Natural killer cell (primary cell): ENCODE measurements around the gene COG5. TPM values are rescaled to one million over a fixed set of nuclear protein-coding genes. Genes with fewer than 3 reads are reported as not detected.

Experiments
- ATAC-seq, 3 donors: fragments of 150-1000 bp in 2 of 3; fragments of 200-7000 bp in 1 of 3; cut with Tn5 transposase; 1 replicate in 1 of 3; 2 replicates in 2 of 3; pipeline ENCODE4 v1.10.0; 2021; ENCODE audit warnings: mild to moderate bottlenecking in 2 of 3, moderate library complexity in 2 of 3
- DNase-seq, 2 donors: peaks; one replicate each; pipeline versions ENCODE4 v3.0.0 to v3.0.0-alpha.2; 2013 to 2021; ENCODE audit warnings: mixed read lengths in 1 of 2
- H3K27ac ChIP-seq: one replicate; pipeline ENCODE4 v1.5.1; 2013; ENCODE audit warnings: mild to moderate bottlenecking, low read length
- H3K27me3 ChIP-seq: one replicate; pipeline ENCODE4 v1.6.1; 2013; ENCODE audit warnings: low read length; ENCODE audit not compliant: control insufficient read depth, insufficient read depth
- H3K36me3 ChIP-seq: one replicate; pipeline ENCODE4 v1.6.1; 2013; ENCODE audit warnings: low read length; ENCODE audit not compliant: control insufficient read depth, insufficient read depth
- H3K4me1 ChIP-seq: one replicate; pipeline ENCODE4 v1.6.1; 2013; ENCODE audit warnings: low read length; ENCODE audit not compliant: control insufficient read depth, insufficient read depth
- H3K4me3 ChIP-seq: one replicate; pipeline ENCODE4 v1.5.1; 2013; ENCODE audit warnings: low read length
- H3K9me3 ChIP-seq: one replicate; pipeline ENCODE4 v1.6.1; 2013; ENCODE audit warnings: low read length; ENCODE audit not compliant: control insufficient read depth, insufficient read depth
- H3K27ac Mint-ChIP-seq, 2 donors: one replicate each; pipeline ENCODE4 v1.8.0; 2022; ENCODE audit warnings: mild to moderate bottlenecking in 2 of 2, mixed read lengths in 2 of 2, moderate library complexity in 1 of 2
- H3K27me3 Mint-ChIP-seq, 2 donors: one replicate each; pipeline ENCODE4 v1.8.0; 2022; ENCODE audit warnings: low read depth in 2 of 2, mixed read lengths in 2 of 2
- H3K36me3 Mint-ChIP-seq: one replicate; pipeline ENCODE4 v1.8.0; 2022; ENCODE audit warnings: mixed read lengths
- H3K4me1 Mint-ChIP-seq, 2 donors: one replicate each; pipeline ENCODE4 v1.8.0; 2022; ENCODE audit warnings: mixed read lengths in 2 of 2
- H3K4me3 Mint-ChIP-seq: one replicate; pipeline ENCODE4 v1.8.0; 2022; ENCODE audit warnings: mild to moderate bottlenecking, moderate library complexity, mixed read lengths
- H3K9me3 Mint-ChIP-seq, 2 donors: one replicate each; pipeline ENCODE4 v1.8.0; 2022; ENCODE audit warnings: mixed read lengths in 2 of 2
- WGBS: methylation state at CpG from one replicate; pipeline ENCODE4 v1.1.7; 2013; ENCODE audit warnings: missing lambda C conversion rate; ENCODE audit not compliant: insufficient coverage; 5-methylcytosine and 5-hydroxymethylcytosine counted together
- intact Hi-C: fragments of 100-400 bp; cut with micrococcal nuclease; formaldehyde crosslinking; loops from one replicate; pipeline ENCODE4 v1.14.2; 2022
- total RNA-seq, 4 donors: library from RNA; stranded (reverse); fragments of 120-200 nt in 1 of 4; gene quantifications; one replicate each; pipeline versions ENCODE4 v1.2.3 to v1.2.4, GENCODE V29; 2013 to 2022
- TF ChIP-seq, protein P1 (sequence below): fragments of 200-600 bp; IDR thresholded peaks from one replicate; pipeline ENCODE4 v1.8.0; 2022; ENCODE audit warnings: antibody characterized with exemption

The COG5 gene
- total RNA-seq, 3 donors from 2014 or later (not counting 1 experiment from before 2014, with no cell fraction given), result 49.2 to 54.6 (median 54.2) TPM

DNA sequence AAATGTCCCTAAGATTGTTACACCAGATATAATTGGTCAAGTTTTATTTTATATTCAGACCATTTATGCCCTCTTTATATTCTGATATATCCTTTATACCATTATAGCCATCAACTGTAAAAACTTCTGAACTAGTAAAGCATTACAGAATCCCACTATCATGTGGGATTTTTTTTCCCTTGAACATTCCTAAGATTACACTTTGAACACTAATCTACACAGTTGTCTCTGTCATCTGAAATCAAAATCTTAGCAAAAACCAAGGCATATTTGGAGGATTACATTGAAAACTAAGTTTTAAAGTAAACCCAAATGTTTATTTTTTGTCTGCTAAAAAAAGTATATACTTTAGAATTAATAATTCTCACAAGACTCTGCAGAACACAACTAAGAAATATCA, 210.0 kb downstream of the COG5 start:
- Histone ChIP-seq H3K27ac (no peak overlapping the region), H3K27me3 (no peaks in the 10 kb centered on the region), H3K9me3 (no peaks in the 10 kb centered on the region), H3K4me3 (no peak overlapping the region), H3K4me1 (no peaks in the 10 kb centered on the region), H3K36me3 (peaks cover 5% of the 10 kb centered on the region)
- H3K4me1 Mint-ChIP-seq, result no peaks in the 10 kb centered on the region
- ATAC-seq (no peak), DNase-seq (no peak)
- H3K36me3 Mint-ChIP-seq, result no peaks in the 10 kb centered on the region
- H3K27me3 Mint-ChIP-seq, result no peaks in the 10 kb centered on the region
- H3K4me3 Mint-ChIP-seq, result no peak overlapping the region
- TF ChIP-seq, protein P1, sequence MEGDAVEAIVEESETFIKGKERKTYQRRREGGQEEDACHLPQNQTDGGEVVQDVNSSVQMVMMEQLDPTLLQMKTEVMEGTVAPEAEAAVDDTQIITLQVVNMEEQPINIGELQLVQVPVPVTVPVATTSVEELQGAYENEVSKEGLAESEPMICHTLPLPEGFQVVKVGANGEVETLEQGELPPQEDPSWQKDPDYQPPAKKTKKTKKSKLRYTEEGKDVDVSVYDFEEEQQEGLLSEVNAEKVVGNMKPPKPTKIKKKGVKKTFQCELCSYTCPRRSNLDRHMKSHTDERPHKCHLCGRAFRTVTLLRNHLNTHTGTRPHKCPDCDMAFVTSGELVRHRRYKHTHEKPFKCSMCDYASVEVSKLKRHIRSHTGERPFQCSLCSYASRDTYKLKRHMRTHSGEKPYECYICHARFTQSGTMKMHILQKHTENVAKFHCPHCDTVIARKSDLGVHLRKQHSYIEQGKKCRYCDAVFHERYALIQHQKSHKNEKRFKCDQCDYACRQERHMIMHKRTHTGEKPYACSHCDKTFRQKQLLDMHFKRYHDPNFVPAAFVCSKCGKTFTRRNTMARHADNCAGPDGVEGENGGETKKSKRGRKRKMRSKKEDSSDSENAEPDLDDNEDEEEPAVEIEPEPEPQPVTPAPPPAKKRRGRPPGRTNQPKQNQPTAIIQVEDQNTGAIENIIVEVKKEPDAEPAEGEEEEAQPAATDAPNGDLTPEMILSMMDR, result no peak
- H3K27ac Mint-ChIP-seq, result no peak overlapping the region
- intact Hi-C loops, result no loop called here
- H3K9me3 Mint-ChIP-seq, result no peaks in the 10 kb centered on the region

DNA sequence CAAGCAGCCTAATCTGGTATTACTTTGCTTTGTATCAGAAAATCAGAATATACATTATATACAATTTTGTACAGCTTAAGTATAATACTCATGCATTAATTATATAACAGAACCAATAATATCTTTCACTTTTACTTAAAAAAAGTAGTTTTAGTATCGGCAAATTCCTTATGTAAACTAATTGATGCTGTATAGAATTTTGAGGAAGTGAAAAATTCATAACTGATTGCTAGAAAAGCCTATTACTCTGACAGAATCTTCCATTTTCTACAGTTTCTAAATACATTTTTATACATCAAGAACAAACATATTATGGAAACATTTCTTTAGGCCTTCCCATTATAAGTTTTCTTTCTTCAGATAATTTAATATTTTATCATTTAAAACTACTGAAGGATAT, 217.8 kb downstream of the COG5 start:
- H3K9me3 ChIP-seq, result no peaks in the 10 kb centered on the region
- no CpG with 5 or more reads among the region's 1 CpG for WGBS
- intact Hi-C loops, result no loop called here
- H3K4me3 ChIP-seq, result no peak overlapping the region
- Mint-ChIP-seq H3K36me3 (no peaks in the 10 kb centered on the region), H3K4me1 (peaks cover 0 to 5% of the 10 kb centered on the region in 2 donors), H3K9me3 (peaks cover 0 to 2% of the 10 kb centered on the region in 2 donors), H3K4me3 (no peak overlapping the region), H3K27ac (no peak overlapping the region), H3K27me3 (no peaks in the 10 kb centered on the region)
- TF ChIP-seq, protein P1, result no peak
- ATAC-seq, result no peak
- H3K27me3 ChIP-seq, result no peaks in the 10 kb centered on the region
- no peak for DNase-seq
- H3K36me3 ChIP-seq, result no peaks in the 10 kb centered on the region
- H3K27ac ChIP-seq, result no peak overlapping the region
- H3K4me1 ChIP-seq, result no peaks in the 10 kb centered on the region

DNA sequence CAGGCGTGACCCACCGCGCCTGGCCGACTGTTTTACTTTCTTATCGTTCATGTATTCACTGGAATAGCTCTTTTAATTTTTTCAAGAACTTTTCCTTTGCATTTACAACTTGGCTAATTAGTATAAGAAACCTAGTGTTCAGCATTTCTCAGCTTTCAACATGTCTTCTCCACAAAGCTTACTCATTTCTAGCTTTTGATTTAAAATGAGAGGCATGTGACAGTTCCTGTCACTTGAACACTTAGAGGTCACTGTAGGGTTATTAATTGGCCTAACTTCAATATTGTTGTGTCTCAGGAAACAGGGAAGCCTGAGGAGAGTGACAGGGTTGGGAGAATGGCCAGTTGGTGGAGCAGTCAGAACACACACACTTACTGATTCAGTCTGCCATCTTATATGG, 218.9 kb downstream of the COG5 start:
- Histone ChIP-seq H3K4me1 (no peaks in the 10 kb centered on the region), H3K36me3 (no peaks in the 10 kb centered on the region), H3K27me3 (no peaks in the 10 kb centered on the region), H3K9me3 (no peaks in the 10 kb centered on the region), H3K4me3 (no peak overlapping the region), H3K27ac (no peak overlapping the region)
- H3K4me1 Mint-ChIP-seq, result peaks cover 5 to 8% of the 10 kb centered on the region in 2 donors
- DNase-seq (no peak), ATAC-seq (no peak)
- no peak overlapping the region for H3K4me3 Mint-ChIP-seq
- no peak overlapping the region for H3K27ac Mint-ChIP-seq
- TF ChIP-seq, protein P1, result no peak
- H3K36me3 Mint-ChIP-seq, result no peaks in the 10 kb centered on the region
- H3K27me3 Mint-ChIP-seq, result no peaks in the 10 kb centered on the region
- peaks cover 0 to 2% of the 10 kb centered on the region in 2 donors for H3K9me3 Mint-ChIP-seq
- whole genome bisulfite sequencing, result 94% methylated on average over 5 of the region's 5 CpGs
- intact Hi-C loops, result no loop called here

DNA sequence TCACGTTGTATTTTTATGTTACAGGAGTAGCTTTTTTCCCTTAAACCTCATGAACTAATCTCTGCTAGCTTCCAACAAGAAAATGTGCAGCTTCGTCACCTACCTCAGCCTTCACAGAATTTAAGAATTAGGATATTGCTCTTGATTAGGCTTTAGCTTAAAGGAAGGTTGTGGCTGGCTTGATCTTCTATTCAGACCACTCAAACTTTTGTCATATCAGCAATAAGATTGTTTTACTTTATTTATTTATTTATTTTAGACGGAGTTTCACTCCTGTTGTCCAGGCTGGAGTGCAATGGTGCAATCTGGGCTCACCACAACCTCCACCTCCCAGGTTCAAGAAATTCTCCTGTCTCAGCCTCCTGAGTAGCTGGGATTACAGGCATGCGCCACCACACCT, 219.4 kb downstream of the COG5 start:
- H3K4me3 Mint-ChIP-seq, result no peak overlapping the region
- no peaks in the 10 kb centered on the region for H3K27me3 Mint-ChIP-seq
- H3K36me3 Mint-ChIP-seq, result no peaks in the 10 kb centered on the region
- H3K4me3 ChIP-seq, result no peak overlapping the region
- H3K27me3 ChIP-seq, result no peaks in the 10 kb centered on the region
- TF ChIP-seq, protein P1, result no peak
- H3K9me3 Mint-ChIP-seq, result peaks cover 0 to 2% of the 10 kb centered on the region in 2 donors
- ATAC-seq (no peak), DNase-seq (no peak)
- no peaks in the 10 kb centered on the region for H3K9me3 ChIP-seq
- intact Hi-C loops, result no loop called here
- peaks cover 7 to 14% of the 10 kb centered on the region in 2 donors for H3K4me1 Mint-ChIP-seq
- no peak overlapping the region for H3K27ac Mint-ChIP-seq
- H3K4me1 ChIP-seq, result no peaks in the 10 kb centered on the region
- no peak overlapping the region for H3K27ac ChIP-seq
- 86% methylated on average over 2 of the region's 4 CpGs for WGBS
- H3K36me3 ChIP-seq, result no peaks in the 10 kb centered on the region
